GM12874 (cell line): ENCODE data around the gene FAR1.

ENCODE experiments used
- TF ChIP-seq, protein P1 (sequence below): IDR thresholded peaks from 2 replicates; pipeline ENCODE4 v1.5.1; 2011; ENCODE audit warnings: low read depth, mild to moderate bottlenecking, control low read depth, low read length, moderate library complexity; ENCODE audit not compliant: insufficient read depth

Gene FAR1

DNA sequence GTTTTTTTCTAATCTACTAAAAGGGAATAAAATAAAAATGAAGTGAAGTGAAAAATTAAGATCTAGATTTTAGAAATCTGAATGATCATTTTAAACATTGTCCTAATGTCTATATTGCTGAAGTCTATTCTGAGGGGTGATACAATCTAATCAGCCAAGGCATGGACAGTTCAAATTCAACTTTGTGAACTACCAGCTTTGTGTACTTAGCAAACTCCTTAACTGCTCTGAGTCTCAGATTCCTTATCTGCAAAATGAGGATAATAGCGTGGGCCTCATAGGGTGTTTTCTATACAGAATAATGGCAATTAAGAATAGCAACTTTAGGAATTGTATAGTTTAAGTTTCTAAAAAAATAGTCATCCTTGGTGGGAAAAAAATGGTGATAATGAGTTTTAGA lies 31.4 kb downstream of the FAR1 start:
- TF ChIP-seq, protein P1, sequence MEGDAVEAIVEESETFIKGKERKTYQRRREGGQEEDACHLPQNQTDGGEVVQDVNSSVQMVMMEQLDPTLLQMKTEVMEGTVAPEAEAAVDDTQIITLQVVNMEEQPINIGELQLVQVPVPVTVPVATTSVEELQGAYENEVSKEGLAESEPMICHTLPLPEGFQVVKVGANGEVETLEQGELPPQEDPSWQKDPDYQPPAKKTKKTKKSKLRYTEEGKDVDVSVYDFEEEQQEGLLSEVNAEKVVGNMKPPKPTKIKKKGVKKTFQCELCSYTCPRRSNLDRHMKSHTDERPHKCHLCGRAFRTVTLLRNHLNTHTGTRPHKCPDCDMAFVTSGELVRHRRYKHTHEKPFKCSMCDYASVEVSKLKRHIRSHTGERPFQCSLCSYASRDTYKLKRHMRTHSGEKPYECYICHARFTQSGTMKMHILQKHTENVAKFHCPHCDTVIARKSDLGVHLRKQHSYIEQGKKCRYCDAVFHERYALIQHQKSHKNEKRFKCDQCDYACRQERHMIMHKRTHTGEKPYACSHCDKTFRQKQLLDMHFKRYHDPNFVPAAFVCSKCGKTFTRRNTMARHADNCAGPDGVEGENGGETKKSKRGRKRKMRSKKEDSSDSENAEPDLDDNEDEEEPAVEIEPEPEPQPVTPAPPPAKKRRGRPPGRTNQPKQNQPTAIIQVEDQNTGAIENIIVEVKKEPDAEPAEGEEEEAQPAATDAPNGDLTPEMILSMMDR, result no peak

DNA sequence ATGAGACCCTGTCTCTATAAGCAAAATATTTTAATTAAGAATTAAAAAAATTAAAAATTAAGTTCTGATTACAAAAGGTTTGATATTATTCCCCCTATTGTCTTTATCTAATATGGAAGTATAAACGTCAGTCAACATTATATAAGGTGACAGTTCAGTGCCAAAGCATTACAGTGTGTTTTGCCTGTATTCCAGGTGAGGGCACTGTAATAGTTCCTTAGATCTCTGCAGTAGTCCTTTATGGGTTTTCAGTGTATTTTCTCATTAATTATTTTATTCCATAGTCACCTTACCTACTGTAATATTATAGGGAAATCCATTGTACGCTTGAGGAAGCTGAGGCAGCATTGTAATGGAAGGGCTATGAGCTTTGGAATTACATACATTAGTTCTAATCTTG lies 33.0 kb downstream of the FAR1 start:
- TF ChIP-seq, protein P1, result no peak

DNA sequence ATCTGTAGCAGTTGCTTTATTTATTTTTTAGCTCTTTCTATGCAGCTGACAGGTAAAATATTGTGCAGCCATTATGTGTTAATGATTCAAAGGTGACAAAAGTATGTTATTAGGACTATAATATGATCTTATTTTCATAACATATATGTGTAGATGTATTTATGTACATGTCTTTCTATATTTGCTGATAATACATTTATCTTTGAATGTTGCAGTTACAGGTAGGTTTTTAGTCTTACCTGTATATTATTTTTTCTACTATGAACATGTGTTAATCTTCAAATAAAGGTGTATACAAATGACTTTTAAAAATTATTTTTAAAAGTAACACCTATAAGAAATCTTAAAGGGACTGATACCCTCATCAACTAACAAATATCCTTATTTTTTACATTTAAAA lies 33.6 kb downstream of the FAR1 start:
- TF ChIP-seq, protein P1, result no peak

DNA sequence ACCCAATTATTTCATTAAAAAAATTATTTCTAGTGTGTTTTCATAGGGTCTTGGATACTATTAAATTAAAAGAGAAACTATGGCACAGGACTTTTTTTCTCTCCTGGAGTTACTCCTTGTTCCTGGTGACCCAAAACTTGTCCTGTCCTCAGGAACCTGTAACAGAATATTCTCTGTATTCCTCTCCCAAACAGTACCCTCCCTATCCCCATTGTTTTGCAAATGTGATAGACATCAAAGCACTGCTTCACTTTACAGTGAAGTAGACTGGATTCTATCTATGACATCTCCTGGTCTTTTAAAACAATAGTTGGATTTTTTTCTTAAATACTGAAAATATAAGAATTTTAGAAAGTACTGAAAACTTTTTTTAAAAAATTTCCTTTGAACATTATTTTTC lies 37.2 kb downstream of the FAR1 start:
- TF ChIP-seq, protein P1, result no peak

DNA sequence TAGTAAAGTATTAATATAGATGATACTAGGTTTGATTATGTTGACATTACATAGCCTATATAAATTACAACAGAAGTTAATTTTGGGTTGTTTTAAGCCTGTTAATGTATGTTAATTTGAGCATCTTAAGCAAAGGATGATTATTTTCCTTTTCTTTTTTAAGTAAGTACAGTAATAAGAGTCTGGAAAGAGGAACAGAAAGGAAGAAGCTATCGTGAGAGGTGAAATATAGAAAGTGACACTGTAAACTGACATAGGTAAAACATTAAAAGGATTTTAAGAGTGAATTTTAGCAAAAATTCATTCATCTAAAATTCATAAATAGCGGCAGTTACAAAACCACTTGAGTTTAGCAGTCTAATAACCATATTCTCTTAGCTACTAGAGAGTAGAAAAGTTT lies 45.5 kb downstream of the FAR1 start:
- TF ChIP-seq, protein P1, result no peak

DNA sequence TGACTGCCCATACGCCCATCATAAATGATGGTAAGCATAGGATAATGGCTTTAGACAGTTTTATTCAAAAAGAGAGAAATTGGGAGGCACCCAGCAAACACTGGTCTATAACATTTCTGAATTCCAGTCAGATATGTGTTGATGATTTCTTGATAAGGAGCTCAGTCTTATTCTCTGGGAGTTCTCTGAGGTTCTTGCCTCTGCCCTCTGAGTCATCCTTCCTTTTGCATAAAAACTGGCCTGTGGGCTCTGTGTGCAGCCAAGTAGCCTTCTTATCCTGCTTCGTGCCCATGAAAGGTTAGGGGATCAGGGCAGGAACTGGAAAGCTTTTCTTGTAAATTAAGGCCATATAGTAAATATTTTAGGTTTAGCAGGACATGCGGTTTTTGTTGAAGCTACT lies 48.9 kb downstream of the FAR1 start:
- TF ChIP-seq, protein P1, result no peak

DNA sequence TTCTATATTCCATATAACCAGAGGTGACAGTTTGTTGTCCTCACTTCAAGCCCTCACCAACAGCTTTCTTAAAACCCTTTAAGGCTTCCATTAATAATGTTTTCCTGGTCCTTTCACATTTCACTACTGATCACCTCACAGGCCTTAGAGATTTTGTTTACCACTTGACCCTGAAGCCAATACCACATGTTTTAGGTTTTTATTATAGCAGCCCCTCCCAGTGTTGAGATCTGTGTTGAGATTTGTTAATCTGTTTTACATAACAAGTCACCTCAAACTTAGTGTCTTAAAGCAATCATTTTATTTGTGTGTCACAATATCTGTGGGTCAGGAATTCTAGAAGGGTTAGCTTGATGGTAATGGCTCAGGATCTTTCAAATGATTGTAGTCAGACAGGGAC lies 49.9 kb downstream of the FAR1 start:
- TF ChIP-seq, protein P1, result no peak

DNA sequence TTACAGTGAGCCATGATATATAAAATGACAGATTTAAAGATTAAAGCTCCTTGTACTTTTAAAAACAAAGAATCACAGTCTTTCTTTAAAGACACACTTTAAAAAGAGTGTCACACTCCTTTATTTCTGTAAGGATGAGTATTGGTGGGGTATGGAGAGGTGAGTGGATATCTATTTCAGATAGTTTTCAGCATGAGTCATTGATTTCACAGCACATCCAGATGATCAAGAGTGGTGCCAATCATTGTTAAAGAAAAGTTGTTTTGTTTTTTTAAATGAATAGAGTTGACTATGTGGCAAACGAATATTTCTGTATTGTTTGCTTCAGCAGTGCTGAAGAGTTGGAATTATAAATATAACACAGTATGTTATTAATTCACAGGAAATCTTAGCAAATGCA lies 52.5 kb downstream of the FAR1 start:
- TF ChIP-seq, protein P1, result no peak
